Stimulated activated CD4-positive, alpha-beta T cell treated with anti-CD3 and anti-CD28 coated beads, Interleukin-12 subunit alpha, Interleukin-12 subunit beta, amount 100 ng/mL, for 24 hours (primary cell): ENCODE data around the gene GCNA.
"Not testable (repeated sequence)": the region's sequence is repeated elsewhere in the genome, so short reads cannot be mapped to it uniquely, and the experiment has no call there.

ENCODE experiments used
- DNase-seq, 2 experiments: peaks; one replicate each; pipeline ENCODE4 v3.0.0-alpha.2; 2020; ENCODE audit warnings: low read depth in 2 of 2

Gene GCNA

GRCh38 chrX:71558920-71559319, 19.3 kb upstream of the GCNA start:
- no peak for DNase-seq

- DNase-seq, result not testable (repeated sequence)
Observed at GRCh38 chrX:71559773-71560172, 18.5 kb upstream of the GCNA start.

GRCh38 chrX:71563921-71564320, 14.3 kb upstream of the GCNA start:
- DNase-seq, result no peak

GRCh38 chrX:71565474-71566041, 12.7 kb upstream of the GCNA start:
- DNase-seq, result no peak

GRCh38 chrX:71571390-71571789, 6.8 kb upstream of the GCNA start:
- DNase-seq, result not testable (repeated sequence)

GRCh38 chrX:71573590-71573989, 4.6 kb upstream of the GCNA start:
- DNase-seq, result no peak

GRCh38 chrX:71577682-71578081, 555 bp upstream of the GCNA start:
- DNase-seq, result no peak

- DNase-seq, result no peak
Observed at GRCh38 chrX:71579136-71579989, 1.1 kb downstream of the GCNA start.

- DNase-seq, result no peak
Observed at GRCh38 chrX:71579990-71580380, 1.7 kb downstream of the GCNA start.

GRCh38 chrX:71581210-71581609, 3.0 kb downstream of the GCNA start:
- no peak for DNase-seq

- DNase-seq, result no peak
Observed at GRCh38 chrX:71586929-71587328, 8.7 kb downstream of the GCNA start.

- not testable (repeated sequence) for DNase-seq
Observed at GRCh38 chrX:71593210-71593609, 15.0 kb downstream of the GCNA start.

GRCh38 chrX:71599965-71600364, 21.7 kb downstream of the GCNA start:
- no peak for DNase-seq

- no peak for DNase-seq
Observed at GRCh38 chrX:71603618-71604017, 25.4 kb downstream of the GCNA start.

GRCh38 chrX:71604141-71604540, 25.9 kb downstream of the GCNA start:
- no peak for DNase-seq

- no peak for DNase-seq
Observed at GRCh38 chrX:71604796-71605568, 26.7 kb downstream of the GCNA start.

- DNase-seq, result no peak
Observed at GRCh38 chrX:71606536-71607216, 28.4 kb downstream of the GCNA start.

GRCh38 chrX:71607488-71607887, 29.3 kb downstream of the GCNA start:
- DNase-seq, result no peak

- DNase-seq, result no peak
Observed at GRCh38 chrX:71609095-71609750, 31.0 kb downstream of the GCNA start.

GRCh38 chrX:71611736-71612135, 33.5 kb downstream of the GCNA start:
- not testable (repeated sequence) for DNase-seq

- no peak for DNase-seq
Observed at GRCh38 chrX:71612256-71612655, 34.0 kb downstream of the GCNA start.

- DNase-seq, result no peak
Observed at GRCh38 chrX:71615056-71615455, 36.8 kb downstream of the GCNA start.
